ENCODE results near the gene AMBP.

AMBP gene

DNA sequence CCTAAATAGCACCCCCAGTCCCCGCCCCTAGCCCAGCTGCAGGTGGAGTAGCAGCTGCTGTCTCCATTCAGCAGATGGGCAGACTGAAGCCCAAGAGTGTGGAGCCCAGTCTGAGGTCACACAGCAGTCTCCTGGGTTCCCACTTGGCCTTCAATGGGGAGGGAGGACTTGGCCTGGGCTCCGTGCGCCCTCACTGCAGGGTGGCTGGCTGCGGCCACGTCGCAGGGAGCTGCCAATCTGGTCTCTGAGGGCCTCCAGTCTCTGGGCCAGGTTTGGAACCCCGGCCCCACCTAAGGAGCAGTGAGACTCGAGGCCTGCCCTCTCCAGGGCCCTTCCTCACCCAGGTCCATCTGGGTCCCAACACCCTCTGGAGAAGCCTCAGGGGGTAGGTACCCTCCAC is 13.6 kb upstream of the AMBP start:
- H3K4me3 ChIP-seq (ENCODE audit: control insufficient read depth, low read depth, low read length), result no peak overlapping the region
- no peak for DNase-seq (ENCODE audit: low read depth)
- no peak for TF ChIP-seq CTCF (IDR thresholded peaks at IDR 0.05; ENCODE audit: control insufficient read depth, insufficient read depth, low read depth, low read length, missing control alignments)

GRCh38 chr9:114090798-114091197 is 12.7 kb upstream of the AMBP start:
- no peak for DNase-seq (ENCODE audit: low read depth)
- TF ChIP-seq CTCF (IDR thresholded peaks at IDR 0.05; ENCODE audit: control insufficient read depth, insufficient read depth, low read depth, low read length, missing control alignments), result no peak
- no peak overlapping the region for H3K4me3 ChIP-seq (ENCODE audit: control insufficient read depth, low read depth, low read length)

DNA sequence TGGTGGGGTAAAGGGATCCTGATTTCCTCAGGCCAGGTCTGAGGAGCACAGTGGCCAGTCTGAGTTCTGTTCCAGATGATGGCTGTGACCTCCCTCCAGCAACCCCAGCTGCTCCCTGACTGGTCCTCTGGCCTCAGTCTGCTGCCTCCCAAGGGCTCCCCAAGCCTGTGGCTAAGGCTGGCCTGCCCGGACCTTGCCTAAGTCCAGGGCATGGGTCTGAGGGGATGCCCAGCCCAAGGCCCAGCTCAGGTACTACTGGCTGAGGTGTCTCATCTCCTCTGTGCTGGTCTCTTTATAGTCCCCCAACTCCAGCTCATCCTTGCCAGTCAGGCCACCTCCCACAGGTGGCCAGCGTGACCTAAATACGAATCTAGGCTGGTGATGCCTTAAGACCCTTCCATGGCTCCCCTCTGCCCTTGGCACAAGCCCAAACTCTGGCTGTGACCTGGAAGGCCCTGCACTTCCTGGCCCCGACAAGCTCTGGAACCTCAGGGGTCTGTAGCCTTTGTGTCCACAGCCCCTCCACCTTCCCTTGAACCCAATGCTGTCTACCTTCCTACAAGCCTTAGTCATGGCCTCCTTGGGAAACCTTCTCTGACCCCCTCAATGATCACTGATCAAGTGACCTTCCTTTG is 11.2 kb upstream of the AMBP start:
- no peak for TF ChIP-seq CTCF (IDR thresholded peaks at IDR 0.05; ENCODE audit: control insufficient read depth, insufficient read depth, low read depth, low read length, missing control alignments)
- no peak for DNase-seq (ENCODE audit: low read depth)
- no peak overlapping the region for H3K4me3 ChIP-seq (ENCODE audit: control insufficient read depth, low read depth, low read length)

DNA sequence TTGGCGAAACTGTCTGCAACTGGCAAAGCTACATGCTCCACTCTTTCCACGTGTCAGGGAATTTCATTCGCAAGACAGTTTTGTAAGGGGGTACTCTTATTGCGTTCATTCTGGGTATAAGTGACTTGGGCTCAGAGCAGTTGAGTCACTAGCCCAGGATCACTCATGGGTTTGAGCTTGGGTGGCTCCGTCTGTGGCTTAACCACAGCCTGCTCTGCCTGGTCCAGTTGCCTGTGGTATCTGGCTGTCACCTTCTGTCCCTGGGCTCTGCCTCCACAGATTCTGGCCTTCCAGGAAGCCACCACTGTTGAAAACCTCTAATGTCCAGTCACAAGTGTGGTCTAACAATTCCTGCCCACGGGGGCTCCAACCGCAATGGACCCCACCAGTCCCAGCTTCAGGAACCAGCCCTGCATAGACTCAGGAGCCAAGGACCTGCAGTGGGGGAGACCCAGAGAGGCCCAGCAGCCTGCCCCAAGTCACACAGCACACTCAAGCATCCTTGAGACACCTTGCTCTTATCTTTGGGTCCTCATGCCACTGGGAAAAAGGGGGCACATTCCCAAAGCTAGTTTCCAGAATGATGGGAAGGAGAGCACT is 10.6 kb upstream of the AMBP start:
- no peak for TF ChIP-seq CTCF (IDR thresholded peaks at IDR 0.05; ENCODE audit: control insufficient read depth, insufficient read depth, low read depth, low read length, missing control alignments)
- no peak for DNase-seq (ENCODE audit: low read depth)
- no peak overlapping the region for H3K4me3 ChIP-seq (ENCODE audit: control insufficient read depth, low read depth, low read length)

DNA sequence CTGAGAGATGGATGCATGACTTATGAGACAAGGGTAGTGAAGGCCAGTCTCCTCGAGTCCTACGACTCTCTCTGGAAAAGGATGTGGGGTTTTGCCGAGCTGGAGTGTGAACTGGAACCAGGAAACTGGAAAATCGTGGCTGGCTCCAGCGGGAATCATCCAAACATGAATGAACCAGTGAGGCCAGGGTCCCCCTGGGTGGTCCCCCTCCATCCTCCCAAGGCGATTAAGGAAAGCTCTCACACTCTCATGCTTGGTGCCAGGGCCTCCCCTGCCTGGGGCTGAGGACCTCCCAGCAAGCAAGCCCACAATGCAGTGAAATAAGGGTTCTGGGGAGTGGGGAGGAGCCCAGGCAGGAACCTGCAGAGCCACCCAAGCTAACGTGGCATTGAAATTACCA is 9.6 kb upstream of the AMBP start:
- TF ChIP-seq CTCF (IDR thresholded peaks at IDR 0.05; ENCODE audit: control insufficient read depth, insufficient read depth, low read depth, low read length, missing control alignments), result no peak
- H3K4me3 ChIP-seq (ENCODE audit: control insufficient read depth, low read depth, low read length), result no peak overlapping the region
- DNase-seq (ENCODE audit: low read depth), result no peak

GRCh38 chr9:114086607-114087006 is 8.5 kb upstream of the AMBP start:
- no peak for TF ChIP-seq CTCF (IDR thresholded peaks at IDR 0.05; ENCODE audit: control insufficient read depth, insufficient read depth, low read depth, low read length, missing control alignments)
- H3K4me3 ChIP-seq (ENCODE audit: control insufficient read depth, low read depth, low read length), result no peak overlapping the region
- no peak for DNase-seq (ENCODE audit: low read depth)
